ENCODE results near the gene ABCA4.

Gene ABCA4

DNA sequence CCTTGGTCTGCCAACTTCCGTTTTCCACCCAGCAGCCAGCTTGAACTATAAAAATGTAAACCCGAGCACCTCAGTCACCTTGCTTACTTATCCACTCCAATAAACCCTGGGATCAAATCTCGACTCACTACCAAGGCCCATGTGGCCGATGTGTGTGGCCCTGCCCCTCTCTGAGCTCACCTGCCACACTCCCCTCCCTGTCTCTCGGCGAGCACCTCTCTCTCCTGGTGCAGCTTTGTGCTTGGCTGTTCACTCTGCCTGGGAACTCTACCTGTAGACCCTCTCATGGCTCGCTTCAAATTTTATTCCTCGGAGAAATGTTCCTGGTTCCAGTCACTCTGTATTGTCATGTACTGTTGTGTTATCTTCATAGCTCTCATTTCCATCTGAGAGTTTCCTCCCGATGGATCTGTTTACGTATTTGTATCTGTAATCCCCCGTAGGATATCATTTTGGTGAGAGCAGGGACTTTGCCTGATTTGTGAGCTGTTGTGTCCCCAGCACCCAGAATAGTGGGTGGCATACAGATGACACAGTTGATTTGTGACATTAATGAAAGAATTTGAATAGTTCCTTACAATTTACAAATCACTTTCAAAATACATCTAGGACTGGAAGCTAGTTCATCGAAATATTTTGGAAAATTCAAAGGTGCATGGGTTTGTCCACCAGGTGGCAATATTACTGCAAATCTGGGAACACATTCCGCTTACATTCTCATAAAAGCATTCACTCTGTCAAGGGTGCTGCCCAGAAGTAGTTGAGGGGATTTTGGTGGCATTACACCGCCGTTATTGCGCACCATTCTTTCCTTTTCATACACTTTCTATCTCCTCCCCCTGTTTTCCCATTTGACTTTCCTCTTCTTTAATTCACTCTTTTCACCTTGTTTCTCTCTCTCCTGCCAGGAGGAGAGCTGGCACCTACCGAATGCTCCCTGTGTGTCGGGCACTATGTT is 95.3 kb downstream of the ABCA4 start:
- DNase-seq, result no peak

DNA sequence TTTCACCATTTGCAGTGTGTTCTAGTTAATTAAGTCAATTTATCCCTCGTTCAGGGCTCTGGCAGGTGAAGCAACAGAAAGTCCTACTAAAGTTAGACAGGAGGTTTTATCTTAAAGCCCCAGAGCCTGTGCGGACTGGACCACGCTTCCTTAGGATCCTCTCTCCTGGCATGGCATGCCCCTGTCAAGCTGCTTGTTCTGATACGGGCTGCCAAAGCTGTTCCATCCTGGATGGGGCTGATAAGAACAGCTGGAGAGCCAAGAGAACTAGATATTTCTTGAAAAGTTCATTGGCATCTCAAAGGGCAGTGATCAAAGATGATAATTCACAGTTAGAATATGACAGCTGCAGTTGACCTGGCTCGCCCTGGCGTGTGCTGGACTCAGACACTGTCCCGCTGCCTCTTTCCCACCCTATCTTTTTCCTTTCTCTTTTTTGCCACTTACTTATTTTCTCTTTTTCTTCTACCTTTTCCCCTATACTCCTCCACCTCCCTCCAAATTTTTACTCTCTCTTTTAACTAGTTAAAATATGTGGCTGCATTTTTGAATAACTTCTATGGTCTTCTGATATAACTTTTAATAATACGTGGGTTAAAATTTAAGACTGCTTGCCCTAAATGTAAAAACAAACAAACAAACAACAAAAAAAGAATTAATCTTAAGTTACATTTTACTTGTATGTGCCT is 96.7 kb downstream of the ABCA4 start:
- DNase-seq, result no peak

- DNase-seq, result no peak
These were observed 98.3 kb downstream of the ABCA4 start for GRCh38 chr1:94022471-94023189.

GRCh38 chr1:94020764-94021579 is 100.0 kb downstream of the ABCA4 start:
- no peak for DNase-seq

GRCh38 chr1:94019327-94019726 is 101.6 kb downstream of the ABCA4 start:
- no peak for DNase-seq

GRCh38 chr1:94017155-94017829 is 103.7 kb downstream of the ABCA4 start:
- no peak for DNase-seq

DNA sequence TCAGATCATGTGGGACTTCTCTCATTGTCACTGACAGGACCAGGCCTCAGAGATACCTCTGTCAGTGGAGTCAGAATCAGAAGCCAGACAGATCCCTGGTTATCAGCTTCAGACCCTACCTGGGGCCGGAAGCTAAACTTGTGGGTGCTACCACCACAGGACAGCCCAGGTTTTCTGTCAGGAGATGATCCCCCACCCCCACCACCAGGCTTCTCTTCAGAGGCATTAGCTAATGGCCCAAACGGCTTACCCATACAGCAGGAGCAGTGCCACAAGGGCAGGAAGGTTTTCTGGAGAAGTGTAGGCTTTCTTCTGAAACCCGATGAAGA is 105.5 kb downstream of the ABCA4 start:
- DNase-seq, result no peak

DNA sequence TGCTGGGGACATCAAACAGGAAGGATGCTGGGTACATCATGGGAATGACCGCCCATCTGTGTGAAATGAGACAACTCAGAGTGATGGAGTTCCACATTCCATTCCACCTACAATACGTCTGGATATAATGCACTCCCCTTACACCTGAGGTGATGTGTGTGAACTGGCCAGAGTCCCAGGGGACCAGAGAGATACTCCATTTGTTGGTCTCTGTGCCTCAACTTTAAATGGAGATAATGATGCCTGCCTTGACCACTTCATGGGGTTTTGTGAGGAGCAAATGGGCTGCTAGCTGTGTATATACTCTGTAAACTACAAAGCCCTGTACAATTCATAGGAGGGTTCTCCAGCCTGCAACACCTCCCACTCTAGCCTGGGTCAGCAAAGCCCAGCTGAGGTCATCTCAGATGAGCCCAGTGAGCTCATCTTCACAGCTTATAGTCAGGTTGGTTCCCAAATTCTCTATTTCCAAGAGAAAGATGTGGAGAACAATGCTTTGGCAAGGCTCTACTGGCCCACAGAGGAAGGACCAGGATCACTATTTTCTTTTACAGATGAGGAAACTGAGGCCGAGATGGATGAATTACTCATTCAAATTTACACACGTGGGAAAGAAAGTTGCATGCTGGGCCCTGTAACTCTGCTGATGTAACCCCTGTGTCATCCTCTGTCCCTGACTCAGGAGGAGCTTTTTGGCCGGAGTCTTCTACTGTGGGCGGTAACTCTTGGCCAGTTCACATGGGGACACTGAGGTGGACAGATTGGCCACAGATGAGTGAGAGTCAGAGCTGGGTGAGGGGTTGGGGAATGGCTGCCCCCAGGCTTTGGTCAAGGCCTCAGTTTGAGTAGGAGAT is 106.1 kb downstream of the ABCA4 start:
- DNase-seq, result no peak

- no peak for DNase-seq
These were observed 106.9 kb downstream of the ABCA4 start for GRCh38 chr1:94014087-94014486.

GRCh38 chr1:94013367-94013878 is 107.5 kb downstream of the ABCA4 start:
- no peak for DNase-seq

DNA sequence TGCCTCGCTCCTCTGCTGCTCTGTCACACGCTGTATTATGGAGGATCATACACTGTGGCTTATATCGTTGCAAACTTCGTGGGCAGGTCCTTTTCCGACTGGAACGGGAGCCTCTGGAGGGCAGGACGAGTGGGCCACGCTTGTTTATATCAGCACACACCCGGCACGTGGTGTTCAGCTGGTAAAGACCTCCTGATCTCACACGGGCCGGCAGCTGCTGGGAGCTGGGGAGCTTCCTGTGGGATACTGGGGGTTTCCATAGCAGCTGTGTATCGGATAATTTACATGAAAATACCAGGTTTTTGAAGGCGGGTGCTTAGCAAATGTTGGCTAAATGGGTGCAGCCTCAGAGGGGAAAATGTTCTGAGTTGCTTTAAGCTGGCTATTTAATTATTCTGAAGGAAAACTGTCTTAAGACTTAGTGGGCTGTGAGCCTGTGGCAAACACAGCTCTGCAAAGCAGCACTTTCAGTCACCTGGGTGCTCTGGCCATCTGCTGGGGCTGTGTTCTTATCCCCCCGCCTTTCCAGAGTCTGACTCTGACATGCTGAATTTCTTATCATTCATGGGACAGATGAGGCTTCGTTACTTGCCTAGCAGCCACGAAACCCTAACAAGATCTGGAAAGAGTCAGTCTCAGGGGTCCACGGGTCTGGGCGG is 108.1 kb downstream of the ABCA4 start:
- no peak for DNase-seq

DNA sequence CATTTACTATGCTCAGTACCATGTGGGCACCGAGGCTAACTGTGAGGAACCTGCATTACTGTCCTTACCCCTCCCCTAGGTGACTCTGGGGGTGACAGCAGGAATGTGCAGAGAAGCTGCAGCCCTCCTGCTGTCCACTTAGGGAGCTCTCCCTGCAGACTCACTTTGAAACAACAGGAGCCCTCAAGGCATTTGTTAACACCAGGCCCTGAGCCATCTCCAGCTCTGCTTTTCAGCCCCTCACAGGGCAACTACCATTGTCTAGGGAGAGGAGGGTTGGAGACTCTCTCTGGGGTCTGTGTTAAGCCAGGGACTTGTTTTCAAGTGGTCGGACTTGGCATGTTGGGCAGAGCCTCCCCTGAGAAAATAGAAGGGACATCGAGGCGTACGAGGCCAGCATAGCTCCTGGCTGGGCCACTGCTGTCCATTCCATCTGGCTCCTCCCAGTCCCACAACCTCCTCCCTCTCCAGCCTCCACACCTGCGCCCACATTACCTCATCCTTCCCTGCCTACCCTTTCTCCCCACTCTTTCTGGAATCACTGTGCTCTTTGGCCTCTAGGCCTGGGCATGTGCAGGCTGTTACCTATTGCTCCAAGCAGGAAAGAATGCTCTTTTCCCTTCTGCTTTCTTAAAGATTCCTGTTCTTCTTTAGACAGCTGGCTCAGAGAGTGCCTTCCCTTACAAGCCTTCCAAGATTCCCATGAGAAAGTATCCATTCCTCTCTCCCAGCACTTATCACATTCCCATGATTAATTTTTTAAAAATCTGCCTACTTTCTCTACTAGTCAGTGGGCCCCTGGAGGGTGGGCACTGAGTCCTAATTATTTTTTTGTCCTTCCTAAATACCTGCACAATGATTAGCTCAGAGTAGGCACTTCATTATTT is 109.0 kb downstream of the ABCA4 start:
- no peak for DNase-seq

GRCh38 chr1:94011129-94011528 is 109.8 kb downstream of the ABCA4 start:
- no peak for DNase-seq

GRCh38 chr1:94009304-94009703 is 111.6 kb downstream of the ABCA4 start:
- DNase-seq, result no peak

DNA sequence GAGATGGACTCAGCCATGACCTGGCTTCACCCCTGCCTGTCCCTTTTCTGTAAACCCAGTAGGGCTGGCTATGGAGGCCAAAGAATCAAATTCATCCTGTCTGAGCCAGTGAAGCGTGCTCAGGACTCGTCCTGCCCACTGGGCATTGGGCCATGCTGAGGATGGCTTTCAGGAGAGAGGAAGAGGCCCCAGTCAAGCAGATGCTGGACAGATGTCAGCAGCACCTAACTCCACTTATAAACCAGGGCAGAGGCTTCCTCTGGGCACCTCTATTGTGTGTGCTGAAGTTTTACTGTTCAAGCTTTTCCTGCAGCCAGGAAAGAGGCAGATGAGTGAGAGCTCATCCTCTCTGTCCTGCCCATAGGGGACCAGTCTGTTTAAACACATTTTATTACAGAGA is 114.3 kb downstream of the ABCA4 start:
- DNase-seq, result no peak

DNA sequence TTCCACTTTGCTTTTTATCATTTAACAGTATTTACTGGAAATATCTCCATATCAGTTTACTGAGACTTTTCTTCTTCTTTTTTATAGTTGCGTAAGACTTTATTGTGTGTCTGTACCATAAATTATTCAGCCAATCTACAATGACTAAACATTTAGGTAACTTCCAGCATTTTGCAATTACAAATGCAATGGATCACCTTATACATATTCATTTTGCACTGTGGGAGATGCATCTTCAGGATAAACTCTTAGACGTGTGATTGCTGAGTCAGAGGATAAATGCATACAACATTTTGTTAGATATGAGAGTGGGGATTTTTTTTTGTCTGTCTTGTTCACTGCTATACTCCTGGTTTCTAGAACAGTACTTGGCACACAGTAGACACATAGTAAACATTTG is 116.0 kb downstream of the ABCA4 start:
- DNase-seq, result no peak

DNA sequence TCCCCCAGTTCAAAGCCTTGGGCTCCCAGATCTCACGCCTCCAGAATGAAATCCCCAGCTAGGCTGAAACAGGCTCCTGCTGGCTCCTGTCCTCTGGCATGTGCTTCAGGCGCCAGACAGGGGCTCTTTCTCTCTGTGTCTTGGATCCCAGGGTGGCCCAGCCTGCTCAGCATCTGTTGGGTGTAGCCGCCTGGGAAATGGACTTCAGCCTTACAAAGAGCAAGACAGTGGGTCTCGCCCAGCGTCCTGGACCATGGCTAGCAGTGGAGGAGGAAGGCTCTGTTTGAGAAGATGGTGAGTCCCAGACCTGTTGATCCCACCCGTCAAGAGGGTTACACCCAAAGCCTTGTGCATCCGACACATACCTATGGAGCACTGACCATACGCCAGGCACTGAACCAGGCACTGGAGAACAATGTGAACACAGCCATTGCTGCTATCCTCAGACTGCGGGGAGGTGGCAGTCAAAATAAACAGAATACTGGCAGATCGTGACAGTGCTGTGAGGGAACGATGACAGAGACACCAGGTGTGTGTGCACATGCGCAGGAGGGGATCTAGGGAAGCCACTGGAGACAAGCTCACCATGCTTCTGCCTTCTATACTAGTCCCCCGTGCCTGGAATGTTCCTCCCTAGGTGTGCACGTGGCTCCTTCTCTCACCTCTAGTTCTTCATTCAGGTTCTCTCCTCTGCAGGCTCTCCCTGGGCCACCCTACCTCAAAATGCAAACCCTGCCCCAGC is 118.7 kb downstream of the ABCA4 start:
- DNase-seq, result no peak

DNA sequence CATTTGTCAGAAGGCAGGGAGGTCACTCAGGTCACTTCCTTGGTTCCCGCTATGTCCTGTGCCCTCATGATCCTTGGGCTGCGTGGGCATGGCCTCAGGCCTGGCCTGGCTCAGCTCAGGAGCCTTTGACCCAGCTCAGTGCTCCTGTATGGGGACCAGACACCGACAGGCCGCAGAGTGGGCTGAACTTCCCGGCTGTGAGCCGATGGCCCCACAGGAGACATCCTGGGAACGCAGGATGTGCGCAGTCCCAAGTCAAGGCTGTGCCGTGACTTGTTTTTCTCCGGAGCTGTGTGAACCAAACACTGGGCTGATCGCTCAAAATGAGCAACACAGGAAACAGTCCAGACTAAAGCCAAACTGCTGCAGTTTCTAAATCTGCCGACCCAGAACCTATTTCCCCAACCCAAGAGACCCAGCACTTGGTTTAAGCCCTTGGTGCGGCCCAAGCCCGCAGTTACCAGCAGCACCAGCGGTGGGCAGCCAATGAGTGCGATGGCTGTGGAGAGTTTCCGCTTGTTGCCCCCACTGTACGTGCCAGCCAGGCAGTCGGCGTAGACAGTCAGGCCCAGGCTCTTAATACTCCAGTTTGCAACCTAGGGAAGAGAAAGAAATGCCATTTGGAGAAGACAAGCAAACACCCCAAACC is 119.4 kb downstream of the ABCA4 start:
- no peak for DNase-seq

Data from activated CD4-positive, alpha-beta T cell treated with anti-CD3 and anti-CD28 coated beads for 1 hour (primary cell).